D721Med (cell line): ENCODE results near the gene LRRC28.

Experiments
- DNase-seq: peaks from one replicate; pipeline ENCODE4 v3.0.0; 2011; ENCODE audit warnings: low spot score; ENCODE audit not compliant: insufficient read length
- FAIRE-seq: peaks from 2 replicates; lab custom pipeline; 2011; peaks lifted over from hg19 to GRCh38; lab: Jason Lieb, UNC
- TF ChIP-seq, protein P1 (sequence below): IDR thresholded peaks from 2 replicates; pipeline ENCODE4 v1.5.1; 2012; ENCODE audit warnings: mild to moderate bottlenecking, control low read depth; ENCODE audit not compliant: insufficient read depth; ENCODE audit errors: missing control alignments

LRRC28 gene

DNA sequence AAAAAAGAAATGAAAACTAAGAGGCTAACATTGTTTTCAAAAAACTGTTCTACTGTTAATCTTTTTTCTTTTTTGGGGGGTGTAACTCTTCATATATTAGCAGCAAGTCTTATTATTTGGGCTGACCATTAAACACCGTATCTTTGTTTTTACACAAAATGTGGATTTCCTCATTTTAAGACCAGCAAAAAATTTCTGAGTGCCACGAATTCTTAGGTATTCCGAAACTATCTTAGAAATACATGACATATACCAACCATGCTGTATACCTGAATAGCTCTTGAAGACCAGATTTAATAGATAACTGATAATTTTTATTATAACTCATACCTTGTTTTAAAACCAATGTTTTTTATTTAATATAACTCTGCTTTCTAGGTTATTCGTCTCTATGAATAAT, 1.3 kb upstream of the LRRC28 start:
- FAIRE-seq: no peak
- no peak for DNase-seq
- TF ChIP-seq, protein P1, sequence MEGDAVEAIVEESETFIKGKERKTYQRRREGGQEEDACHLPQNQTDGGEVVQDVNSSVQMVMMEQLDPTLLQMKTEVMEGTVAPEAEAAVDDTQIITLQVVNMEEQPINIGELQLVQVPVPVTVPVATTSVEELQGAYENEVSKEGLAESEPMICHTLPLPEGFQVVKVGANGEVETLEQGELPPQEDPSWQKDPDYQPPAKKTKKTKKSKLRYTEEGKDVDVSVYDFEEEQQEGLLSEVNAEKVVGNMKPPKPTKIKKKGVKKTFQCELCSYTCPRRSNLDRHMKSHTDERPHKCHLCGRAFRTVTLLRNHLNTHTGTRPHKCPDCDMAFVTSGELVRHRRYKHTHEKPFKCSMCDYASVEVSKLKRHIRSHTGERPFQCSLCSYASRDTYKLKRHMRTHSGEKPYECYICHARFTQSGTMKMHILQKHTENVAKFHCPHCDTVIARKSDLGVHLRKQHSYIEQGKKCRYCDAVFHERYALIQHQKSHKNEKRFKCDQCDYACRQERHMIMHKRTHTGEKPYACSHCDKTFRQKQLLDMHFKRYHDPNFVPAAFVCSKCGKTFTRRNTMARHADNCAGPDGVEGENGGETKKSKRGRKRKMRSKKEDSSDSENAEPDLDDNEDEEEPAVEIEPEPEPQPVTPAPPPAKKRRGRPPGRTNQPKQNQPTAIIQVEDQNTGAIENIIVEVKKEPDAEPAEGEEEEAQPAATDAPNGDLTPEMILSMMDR: no peak

DNA sequence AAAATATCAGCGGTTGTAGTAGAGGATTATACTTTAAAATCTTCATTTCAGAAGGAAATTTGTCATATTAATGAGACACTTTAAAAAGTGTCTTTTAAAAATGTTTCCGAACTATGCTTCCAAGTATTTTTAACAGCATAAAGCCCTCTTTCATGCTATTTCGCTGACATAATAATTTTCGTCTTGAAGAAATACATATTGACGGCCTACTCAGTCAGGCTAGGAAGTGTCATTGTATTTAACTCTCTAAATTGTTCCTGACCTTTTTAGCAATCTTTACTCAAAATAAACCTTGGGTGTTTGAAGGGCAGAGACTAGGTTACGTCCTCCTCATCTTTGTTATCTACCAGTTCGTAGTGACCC, 806 bp upstream of the LRRC28 start:
- FAIRE-seq (no peak), DNase-seq (no peak)
- TF ChIP-seq, protein P1: no peak

DNA sequence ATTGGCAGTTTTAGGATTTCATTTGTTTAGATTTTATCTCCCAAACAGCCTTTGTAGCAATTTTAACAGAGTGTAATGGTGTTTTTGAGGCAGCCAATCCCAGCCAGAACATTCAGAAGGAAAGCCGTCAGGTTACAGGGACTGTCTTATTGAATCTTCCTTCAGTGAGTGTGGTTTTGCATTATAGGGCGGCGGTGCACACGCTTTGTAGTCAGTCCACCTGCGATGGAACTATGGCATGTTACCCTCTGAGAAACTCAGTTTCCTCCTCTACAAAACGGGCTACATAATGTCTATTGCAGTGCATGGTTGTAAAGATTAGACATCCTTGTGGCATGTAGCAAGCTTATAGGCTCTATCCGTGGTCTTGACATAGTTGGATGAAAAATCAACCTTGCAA, 1.0 kb downstream of the LRRC28 start:
- FAIRE-seq: no peak

DNA sequence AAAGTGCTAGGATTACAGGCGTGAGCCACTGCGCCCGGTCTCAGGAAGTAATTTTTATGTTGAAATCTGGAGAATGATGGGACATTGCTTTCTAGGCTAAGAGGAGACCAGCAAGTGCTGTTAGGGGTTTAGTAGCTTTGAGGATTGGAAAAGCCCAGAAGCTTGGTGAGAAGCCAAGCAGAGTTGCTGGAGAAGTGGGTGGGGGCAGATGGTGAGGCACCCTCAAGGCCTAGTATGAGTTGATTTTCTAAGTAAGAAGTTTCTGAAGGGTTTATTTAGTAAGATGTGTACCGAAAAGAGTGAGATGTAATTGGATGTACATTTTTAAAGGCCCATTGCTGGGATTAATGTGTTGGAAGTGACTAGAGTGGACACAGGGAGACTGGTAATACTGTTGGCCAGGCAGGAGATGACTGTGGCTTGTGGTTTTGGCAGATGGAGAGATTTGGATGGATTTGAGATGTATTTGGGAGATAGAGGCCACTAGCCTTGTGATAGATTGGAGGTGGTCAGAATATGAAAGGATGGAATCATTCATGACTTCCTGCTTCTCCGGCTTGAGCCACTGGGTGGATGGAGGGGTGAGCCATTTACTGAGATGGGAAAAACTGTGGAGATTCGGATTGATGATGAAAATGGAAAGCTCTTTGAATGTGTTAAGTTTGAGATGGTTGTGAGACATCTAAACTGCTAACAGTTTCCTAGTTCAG, 2.3 kb downstream of the LRRC28 start:
- TF ChIP-seq, protein P1: no peak
- DNase-seq (no peak), FAIRE-seq (no peak)

More for the DNA sequence above, 1.0 kb downstream of the LRRC28 start:
- DNase-seq: no peak
- TF ChIP-seq, protein P1: no peak

DNA sequence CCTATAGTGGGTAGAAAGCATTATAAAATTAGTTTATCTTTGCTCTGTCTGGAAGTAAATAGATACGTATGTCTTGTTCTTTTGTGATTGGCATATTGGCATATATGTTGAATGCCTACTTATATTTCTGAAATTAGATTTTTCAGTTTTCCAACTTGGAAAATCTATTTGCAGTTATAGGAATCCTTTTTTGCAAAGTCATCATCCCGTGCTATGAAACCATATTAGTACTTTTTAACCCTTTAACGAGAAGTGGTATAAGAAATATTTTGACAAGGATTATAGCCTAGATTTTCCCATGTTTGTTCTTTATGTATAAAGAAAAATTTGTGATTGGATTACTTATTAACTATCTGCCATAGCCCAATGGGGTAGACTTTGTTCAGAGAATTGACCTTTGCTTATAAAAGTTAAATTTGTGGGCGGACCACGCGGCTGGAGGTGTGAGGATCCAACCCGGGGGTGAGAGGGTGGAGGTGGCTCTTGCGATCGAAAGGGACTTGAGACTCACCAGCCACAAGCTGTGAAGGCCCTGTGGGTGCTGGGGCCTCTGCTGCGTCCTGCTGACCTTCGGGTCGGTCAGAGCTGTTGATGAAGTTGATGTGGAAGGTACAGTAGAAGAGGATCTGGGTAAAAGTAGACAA, 5.9 kb downstream of the LRRC28 start:
- DNase-seq: no peak
- FAIRE-seq: no peak
- TF ChIP-seq, protein P1: no peak

DNA sequence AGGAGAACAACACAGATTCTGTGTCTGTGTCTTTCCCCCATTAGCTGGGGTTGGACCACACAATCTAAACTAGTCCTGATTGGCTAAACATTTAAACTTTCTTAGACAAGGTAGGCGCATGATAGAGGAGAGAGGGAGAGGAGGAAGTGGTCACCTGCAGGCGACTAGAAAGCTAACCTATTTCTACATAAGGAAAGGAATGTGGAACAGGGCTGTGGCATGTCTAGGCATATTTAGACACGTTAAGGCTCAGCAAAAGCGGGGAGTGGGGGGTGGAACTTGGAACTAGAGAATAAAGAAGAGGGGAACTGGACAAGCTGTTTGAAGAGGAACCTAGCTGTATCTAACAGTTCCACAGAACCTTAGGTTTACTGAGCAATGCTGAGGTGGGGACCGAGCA, 12.8 kb downstream of the LRRC28 start:
- FAIRE-seq (no peak), DNase-seq (no peak)
- TF ChIP-seq, protein P1: no peak

DNA sequence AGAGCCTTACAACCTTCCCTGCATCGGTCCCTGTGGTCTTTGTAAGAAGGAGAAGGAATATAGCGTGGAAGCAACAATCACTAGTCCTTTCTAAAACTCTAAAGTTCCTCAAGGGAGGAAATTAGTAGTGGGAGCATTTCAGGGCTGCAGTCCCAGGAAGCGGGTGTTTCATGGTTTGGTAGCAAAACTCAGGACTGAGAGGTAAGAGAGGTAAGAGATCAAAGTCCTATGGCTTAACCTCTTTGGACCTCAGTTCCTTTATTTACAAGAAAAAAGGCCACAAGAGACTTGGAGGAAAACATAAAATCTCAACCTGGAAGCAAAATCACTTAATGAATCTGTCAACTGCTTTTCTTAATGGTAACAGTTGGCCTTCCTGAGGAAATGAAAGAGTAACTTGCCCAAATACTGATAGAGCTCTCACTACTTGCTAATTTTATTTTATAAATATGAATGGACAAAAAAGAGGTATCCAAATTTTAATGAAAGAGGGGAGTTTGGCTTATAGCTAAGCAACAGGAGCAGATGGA, 14.3 kb downstream of the LRRC28 start:
- FAIRE-seq (no peak), DNase-seq (no peak)
- TF ChIP-seq, protein P1: no peak
